SKM-1 treated with dmso at 0.1 percent for 144 hours (cell line): ENCODE measurements around the gene ARHGAP18.

Experiments
- DNase-seq: peaks from one replicate; lab custom pipeline; 2025; ENCODE audit not compliant: unreplicated experiment; lab: John Stamatoyannopoulos, UW

Gene ARHGAP18

DNA sequence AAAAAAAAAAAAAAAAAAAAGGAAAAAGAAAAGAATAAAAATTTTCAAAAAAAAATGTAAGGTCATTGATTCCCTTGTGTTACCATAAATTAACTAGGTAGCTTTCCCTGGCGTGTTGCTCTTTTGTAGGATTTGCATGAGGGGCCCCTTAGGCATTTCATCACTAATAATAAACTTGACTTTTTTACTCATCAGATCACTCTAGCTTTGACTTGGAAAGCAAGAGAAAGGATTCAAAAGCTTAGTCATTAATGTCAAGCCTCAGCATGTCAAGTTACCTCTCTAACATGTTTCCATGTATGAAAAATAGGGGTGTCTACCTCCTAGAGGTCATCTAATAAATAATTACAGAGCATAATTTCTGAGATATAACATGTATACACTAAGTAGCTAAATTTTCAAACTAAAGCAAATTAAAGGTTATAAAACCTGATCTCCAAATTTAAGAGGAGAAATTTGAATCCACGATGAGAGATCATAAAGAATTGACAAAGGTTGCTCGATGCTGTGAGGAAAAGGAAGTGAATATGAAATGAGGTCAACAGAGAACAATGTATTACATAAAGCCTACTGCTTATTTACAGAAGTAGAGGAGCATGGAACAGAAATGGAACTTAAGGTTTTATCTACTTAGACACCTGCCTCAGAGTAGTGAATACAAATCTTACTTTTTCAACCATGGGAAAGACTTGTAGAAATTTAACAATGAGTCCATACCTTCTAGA, 86.8 kb downstream of the ARHGAP18 start:
- no peak for DNase-seq

DNA sequence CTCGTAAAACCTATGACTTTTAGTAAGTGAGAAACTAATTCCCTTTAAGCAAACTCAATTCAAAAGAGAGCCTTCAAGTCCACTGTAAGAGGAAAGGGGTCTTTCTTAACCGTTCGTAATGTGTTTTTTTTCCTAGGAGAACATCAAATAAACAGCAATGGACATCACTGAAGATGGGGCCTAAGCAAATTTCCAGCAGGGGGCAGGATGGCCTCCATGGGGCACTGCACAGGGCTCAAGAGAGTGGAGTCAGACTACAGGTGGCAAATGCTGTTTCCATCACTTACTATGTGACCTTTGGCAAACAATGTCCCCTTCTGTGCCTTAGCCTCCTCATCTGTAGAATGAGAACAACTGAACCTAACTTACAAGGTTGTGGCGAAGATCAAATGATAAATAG, 88.7 kb downstream of the ARHGAP18 start:
- no peak for DNase-seq

DNA sequence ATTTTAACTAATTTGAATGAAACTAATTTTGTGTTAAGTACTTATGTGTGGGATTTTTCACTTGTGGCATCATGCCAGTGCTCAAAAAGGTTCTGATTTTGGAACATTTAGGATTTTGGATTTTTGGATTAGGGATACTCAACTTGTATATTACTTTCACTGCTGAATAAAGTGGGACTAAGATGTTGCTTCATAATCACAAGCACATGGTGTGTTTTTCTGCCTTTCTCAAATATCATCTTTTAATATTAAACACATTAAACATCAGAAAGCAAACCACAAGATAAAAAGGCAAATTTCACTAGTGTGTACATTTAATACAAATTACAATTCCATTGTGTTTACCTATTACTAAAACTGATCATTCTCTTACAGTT, 89.8 kb downstream of the ARHGAP18 start:
- DNase-seq: no peak

DNA sequence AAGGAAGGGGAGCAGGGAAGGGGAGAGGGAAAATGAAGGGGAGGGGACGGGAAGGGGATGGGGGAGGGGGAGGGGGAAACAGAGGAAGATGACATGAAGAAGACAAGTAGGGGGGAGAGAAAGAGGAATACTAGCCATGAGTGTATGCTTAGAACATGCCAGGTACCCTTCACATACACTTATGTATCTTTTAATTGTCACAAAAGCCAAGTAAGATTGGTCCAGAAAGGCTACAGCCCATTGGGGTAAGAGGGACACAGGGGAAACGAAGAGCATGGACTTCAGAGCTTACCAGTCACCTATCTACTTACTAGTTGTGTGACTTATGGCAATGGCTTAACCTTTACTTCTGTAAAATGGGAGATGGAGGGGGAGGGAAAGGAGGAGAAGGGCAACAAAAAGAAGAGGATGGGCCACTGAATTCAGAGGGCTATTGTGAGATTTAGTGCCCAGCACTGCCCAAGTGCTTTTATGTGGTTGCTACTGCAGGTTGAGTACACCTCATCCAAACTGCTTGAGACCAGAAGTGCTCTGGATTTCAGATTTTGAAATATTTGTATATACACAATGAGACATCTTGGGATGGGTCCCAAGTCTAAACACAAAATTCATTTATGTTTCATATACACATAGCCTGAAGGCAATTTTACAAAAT, 90.3 kb downstream of the ARHGAP18 start:
- no peak for DNase-seq

DNA sequence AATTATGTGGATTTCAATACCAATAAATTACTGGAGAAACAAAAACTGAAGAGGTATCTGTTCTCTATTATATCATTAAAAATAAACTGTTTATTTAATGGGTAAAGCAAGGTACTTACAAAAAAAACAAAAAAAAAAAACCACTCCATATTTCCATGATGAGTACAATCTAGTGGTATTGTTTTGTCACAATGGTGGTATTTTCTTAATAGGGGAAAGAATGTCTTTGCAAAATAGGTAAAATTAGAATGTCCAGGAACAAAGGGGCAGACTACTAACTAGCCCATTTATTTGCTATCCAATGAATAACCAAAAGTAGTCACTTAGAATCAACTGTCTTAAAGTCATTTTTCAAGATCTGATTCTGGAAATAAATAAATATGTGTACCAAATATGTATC, 92.0 kb downstream of the ARHGAP18 start:
- no peak for DNase-seq

DNA sequence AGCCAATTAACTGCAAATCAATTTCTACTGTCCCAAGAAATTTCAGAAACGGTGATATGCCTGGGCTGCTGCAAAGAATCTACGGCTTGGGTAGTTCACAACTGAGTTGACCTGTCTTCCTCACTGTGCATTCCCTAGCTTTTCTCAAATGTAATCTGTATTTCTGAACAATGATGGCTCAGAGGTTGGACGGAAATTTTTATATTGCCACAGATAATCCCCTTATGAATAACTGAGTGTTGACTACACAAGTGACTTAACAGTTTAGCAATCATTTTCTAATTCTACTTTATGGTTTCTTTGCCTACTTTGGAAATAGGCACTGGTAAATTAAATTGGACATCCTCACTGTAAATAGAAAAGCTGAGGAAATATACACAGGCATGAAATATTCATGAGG, 94.5 kb downstream of the ARHGAP18 start:
- no peak for DNase-seq

DNA sequence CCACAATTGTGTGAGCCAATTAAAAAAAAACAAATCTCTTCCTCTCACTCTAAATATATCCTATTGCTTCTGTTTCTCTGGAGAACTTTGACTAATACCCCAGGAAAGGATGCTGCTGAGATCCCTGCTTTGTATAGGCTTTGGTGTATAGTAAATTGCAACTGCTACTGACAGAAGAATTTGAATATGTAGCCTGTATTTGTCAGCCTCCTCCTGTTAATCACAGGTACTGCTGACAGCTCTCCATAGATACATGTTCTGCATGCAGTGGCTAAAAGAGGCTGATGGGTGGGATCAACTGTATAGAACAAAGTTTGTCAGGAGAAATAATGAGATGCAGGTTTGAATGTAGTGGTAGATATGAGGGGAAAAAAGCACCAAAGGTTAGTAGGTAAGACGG, 95.0 kb downstream of the ARHGAP18 start:
- DNase-seq: no peak

DNA sequence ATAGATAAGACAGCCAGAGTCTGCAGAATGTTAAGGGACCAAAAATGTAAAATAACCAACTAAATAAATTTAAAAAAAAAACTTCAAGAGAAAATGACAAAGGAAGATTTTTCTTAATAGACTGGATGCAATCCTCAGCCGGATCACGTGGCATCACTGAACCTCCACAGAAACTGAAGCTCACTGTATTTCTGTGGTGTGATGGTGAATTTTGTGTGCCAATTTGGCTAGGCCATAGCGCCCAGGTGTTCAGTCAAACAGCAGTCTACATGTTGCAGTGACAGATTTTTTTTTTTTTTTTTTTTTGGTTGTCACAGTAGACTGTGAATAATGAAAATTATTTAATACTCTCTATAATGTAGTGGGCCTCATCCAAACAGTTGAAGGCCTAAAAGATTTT, 95.5 kb downstream of the ARHGAP18 start:
- DNase-seq: no peak

DNA sequence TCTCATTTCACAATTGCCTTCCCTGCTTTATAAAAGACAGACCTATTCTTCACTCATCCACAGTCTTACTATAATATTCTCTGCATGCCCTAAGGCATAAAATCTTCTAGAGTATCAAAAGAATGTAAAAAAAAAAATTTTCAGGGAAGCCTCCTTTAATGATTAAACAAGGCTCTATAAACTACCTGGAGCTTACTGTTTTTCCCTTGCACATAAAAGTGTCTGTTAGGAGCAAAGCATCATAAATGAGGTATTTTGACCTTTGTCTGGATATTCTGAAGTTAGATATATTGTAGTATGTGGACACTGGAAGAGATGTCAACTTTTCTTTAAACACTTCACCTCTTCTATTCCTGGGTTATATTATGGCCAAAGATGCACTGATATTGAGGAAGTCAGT, 97.5 kb downstream of the ARHGAP18 start:
- no peak for DNase-seq

DNA sequence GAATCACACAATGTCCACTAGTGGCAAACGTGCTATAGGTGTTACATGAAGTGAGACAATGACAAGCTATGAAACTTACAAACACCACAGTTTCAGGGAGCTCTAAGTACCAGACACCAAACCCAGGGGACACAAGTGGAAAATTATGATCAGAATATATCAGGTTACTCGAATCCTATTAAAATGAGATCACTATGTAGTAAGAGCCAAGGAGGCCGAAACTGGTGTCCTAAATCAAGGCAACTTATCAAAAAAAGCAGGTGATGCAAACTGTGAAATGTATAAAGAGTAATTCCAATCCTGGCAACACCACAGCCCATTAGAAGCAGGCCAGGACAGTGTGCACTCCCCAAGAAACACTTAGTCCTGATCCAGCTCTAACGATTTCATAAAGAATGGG, 100.3 kb downstream of the ARHGAP18 start:
- no peak for DNase-seq

DNA sequence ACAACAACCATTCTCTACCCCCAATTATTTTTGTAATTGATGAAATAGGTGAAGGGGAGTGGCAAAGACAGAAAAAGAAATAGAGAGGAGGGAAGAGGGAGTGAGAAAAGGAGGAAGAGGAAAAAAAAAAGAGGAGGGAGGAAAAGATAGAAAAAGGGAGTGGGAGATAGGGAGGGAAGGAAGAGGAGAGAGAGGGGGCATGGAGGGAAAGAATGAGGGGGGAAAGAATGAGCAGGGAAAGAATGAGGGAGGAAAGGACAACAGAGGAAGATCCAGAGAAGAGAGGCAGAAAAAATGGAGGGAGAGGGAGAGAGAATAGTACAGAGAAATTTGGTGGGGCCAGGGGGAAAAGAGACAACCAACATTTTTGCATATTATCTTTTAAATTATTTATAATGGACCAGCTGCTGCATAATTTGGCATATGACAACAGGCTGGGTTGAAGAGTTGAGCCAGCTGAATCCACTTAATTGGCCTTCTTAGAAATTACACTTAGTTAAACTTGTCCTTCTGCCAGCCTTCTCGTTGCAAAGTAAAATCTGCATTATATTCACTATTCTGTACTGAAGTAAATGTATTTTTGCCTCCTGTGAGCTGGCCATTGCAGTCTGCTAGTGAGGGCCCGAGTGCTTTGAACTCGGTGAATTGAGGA, 101.0 kb downstream of the ARHGAP18 start:
- DNase-seq: no peak

DNA sequence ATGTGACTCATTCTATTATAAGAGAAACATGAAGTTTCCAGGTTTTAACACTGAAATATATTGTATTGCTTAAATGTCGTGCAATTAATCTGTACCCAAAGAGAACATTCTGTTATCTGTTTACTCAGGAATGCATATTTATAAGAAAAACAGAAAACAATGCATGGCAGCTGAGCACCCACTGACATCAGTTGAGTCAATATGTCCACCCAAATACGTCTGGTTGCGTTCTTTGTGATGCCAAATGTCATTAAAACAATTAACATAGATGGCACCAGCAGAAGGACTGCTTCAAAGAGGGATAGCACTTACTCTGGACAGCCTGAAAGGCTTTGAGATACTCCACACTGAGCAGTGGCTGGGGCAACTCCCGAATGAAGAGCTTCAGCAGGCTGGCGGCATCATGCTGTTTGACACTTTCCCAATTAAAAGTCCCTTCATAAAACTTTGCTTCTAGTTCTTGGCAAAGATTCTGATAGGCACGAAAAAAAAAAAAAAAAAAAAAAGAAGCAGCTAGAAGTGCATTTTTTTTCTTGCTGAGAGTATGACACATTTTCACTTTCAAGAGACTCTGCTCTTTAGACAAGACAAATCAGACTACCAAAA, 102.3 kb downstream of the ARHGAP18 start:
- DNase-seq: no peak

DNA sequence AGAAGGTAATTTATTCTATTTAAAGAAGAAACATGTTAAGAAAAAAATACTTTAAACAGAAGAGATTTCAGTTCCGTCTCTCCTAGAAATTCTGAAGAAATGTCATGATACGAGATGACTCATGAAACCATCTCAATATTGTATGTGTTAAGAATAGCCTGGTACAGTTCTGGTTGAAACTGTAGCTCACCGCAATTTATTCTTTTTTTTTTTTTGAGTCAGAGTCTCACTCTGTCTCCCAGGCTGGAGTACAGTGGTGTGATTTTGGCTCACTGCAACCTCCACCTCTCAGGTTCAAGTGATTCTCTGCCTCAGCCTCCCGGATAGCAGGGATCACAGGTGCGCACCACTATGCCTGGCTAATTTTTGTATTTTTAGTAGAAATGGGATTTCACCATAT, 103.3 kb downstream of the ARHGAP18 start:
- no peak for DNase-seq

DNA sequence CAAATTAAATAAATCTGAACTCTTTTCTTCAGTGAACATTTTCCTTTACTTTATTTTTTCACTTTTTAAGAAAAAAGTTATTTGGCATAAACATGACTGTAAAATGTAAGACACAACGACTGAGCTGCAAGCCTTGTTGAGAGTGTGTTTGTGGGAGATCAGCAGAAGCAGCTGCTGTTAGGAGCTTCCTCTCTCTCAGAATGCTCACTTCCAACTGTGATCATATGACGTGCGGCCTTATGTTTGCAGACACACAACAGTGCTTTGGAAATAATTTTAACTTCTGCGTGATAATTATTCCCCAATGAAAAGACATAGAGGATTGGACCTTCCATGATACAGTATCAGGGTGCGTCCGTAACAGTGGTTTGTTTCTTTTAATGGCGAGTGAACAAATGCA, 104.0 kb downstream of the ARHGAP18 start:
- DNase-seq: no peak

DNA sequence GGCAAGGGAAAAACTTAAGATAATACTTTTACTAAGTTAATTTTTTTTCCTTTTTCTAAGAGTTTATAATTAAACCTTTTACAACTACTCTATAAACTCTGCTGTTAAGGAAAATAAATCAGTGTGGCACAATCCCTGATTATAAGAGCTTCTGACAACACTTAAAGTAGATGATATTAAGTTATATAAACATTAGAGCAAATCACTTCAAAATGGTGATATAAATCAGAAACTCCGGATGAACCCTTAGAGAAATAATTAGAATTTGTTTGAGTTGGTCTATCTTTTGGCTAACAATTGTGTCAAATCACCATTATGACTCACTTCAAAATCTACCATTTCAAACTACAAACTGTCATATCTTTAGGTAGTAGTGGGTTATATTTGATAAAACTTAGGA, 104.9 kb downstream of the ARHGAP18 start:
- no peak for DNase-seq

DNA sequence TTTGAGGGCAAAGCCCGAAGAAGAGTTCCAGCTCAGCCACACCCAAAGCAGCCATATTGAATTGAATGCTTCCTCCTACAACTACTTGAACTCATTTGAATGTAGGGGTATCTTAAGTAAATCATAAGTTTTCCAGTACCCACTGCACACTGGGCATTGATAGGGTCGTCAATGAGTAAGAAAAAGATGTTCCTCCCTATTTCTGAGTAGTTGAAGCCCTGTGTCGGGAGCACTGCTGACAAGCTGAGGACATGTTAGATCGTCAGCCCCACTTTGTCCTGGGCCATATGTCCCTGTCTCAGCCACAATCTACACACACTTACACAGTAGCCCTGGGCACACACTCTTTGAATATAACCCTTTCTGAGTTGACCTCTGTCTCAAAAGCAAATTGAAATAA, 105.7 kb downstream of the ARHGAP18 start:
- no peak for DNase-seq

DNA sequence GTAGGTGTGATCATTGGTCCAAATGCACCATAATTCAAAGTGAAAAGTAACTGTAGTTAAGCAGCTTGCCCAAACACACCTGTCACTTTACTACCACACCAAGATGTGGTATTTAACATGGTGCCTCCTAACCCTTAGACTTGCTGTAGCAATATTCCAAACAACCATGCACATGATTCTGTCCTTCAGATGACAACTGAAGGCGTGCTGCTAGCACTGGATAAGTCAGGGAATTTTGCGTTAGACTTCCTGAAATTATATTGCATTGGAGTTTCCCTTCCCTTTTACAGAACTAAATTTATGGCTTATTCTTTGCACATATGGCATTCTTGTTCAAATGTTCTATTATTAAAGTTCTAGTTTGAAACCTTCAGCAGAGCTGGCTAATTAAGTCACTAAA, 106.2 kb downstream of the ARHGAP18 start:
- DNase-seq: no peak

DNA sequence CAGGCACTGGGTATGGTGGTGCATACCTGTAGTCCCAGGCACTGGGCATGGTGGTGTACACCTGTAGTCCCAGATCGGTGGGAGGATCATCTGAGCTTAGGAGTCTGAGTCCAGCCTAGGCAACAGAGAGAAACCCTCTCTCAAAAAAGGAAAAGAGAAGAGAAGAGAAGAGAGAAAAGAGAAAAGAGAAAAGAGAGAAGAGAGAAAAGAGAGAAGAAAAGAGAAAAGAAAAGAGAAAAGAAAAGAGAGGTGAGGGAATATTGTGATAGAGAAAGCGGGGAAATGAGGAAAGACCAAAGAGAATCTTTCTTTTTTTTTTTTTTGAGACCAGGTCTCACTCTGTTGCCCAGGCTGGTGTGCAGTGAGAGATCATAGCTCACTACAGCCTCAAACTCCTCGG, 108.7 kb downstream of the ARHGAP18 start:
- DNase-seq: no peak

DNA sequence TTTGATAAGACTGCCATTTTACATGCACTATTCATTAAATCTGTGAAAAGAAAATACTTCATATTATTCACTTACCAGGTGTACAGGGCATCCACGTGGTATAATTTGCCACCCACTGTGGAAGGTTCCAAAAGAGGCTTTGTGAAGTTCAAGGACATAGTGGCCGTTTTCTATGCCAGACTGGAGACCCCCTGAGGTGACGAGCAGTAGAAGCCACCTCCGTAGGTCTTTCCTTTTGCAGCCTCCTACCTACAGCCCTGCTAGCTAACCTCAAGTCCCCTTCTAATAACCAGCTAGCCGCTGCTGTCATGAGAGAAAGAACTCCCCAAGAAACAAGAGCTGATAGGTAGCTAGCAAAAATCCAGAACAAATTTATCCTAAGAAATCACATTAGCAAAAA, 110.5 kb downstream of the ARHGAP18 start:
- DNase-seq: no peak

DNA sequence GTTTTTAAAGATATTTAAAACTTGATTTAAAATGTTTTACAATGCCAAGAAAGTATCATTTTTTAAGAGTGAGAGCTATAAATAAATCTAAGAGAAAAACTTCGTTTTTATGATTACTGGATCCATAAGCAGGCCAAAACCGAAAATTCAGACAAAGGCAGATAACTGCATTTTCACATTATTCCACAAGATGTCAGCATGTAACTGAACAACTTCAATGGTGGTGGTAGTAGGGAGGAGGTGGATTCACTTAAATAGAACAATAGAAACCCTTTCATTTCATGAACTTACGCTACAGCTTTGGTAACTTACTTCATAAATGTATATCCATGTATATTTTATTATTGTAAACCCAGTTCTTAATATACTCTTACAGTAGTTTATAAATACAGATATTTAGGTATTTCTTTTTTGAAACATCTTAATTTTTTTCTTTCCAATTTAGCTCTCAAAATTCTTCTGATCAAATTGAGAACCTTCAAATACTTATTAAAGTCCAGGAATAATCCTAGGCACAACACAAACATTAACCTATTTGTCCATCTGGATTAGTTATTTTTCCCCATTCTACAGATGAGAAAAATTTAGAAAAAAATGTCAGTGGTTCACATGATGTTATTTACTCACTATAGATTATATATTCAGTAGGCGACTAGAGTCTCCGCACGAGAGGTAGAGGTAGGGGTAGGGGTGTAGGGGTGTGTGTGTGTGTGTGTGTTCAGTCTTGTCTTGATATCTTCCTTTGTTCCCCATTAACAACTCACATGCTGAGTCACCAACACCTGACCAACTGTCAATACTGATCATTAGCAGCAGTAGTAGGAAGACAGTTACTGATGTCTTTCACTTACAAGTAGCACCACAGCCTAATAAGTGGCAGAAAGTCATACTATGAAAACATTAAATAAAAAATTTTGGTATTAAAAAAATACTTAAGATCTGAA, 111.5 kb downstream of the ARHGAP18 start:
- DNase-seq: peak; percentile 64
